HG02938 (cell line): ENCODE measurements around the gene TMEM220.
"Not testable (repeated sequence)": the region's sequence is repeated elsewhere in the genome, so short reads cannot be mapped to it uniquely, and the experiment has no call there.

ENCODE experiments used
- ATAC-seq: cut with Tn5 transposase; IDR thresholded peaks from one replicate; pipeline ENCODE4 v1.9.1; 2021; ENCODE audit warnings: mild to moderate bottlenecking, moderate library complexity; ENCODE audit not compliant: unreplicated experiment

Gene TMEM220

DNA sequence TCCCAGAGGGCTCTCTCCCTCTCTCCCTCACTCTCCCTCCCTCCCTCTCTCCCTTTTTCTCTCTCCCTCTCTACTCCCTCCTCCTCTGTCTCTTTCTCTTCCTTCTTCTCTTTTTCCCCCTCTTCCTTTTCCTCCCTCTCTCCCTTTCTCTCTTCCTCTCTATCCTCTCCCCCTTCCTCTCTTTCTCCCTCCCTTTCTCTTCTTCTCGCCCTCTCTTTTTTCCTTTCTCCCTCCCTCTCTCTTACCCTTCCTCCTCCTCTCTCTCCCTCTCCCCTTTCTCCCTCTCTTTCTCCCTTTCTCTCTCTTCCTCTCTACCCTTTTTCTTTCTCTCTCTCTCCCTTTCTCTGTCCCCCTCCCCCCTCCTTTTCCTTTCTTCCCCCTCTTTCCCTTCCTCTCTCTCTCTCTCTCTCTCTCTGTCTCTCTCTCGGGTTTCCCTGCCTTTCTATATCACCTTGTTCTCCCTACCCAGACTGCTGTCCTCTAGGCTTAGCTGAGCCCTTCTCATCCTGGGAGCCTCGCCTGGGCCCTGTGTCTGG lies 25.8 kb upstream of the TMEM220 start:
- no peak for ATAC-seq

DNA sequence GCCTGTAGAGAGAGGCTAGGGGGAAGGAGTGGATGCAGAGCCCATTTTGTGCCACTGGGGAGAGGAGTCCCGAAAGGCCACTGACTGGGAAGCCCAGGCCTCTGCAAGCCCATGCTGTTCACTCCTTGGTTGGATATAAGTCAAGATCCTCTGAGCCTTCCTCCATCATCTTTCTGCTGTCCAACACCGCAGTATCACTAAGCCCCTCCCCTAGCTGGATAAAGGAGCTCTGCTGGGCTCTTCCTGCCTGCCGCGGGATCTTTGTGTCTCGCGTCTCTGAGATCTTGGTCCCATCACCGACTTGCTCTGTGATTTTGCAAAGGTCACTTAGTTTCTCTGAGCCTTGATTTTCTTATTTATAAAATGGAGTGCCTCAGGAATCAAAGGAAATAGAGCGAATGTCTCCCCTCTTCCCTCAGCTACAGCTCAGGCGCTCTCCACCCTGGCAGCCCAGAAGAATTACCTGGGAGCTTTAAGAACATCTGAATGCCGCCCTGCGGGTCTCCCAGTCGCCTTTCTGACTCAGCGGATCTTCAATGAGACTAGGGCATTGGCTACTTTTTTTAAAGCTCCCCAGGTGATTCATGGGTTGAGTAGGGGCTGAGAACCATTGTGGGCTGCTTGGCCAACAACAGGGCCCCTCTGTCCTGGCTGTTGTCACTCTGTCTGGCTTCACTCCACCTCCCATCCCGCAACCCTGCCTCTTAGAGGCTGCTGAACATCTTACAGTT lies 25.2 kb upstream of the TMEM220 start:
- no peak for ATAC-seq

- no peak for ATAC-seq
These were observed 24.3 kb upstream of the TMEM220 start for GRCh38 chr17:10754109-10754508.

DNA sequence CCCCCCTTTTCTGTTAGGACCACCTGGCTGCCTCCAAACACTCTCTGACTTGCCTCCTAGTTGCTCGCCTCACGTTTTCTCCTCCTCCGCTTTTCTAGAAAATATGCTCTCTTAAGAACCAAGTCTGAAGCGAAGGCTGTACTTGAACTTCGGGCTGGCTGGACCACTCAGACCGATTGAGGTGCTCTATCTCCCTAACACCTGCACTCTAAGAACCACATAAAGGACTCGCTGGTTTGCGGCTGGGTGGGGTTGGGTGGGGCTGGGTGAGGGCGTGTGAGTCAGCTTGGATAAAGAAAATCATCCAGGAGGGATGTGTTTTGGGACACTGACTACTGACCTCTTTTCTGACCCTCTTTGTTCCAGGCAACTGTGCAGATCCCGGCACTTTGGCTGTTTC lies 22.9 kb upstream of the TMEM220 start:
- ATAC-seq: no peak

- ATAC-seq: no peak
These were observed 21.7 kb upstream of the TMEM220 start for GRCh38 chr17:10751563-10751962.

GRCh38 chr17:10750210-10750609 lies 20.4 kb upstream of the TMEM220 start:
- ATAC-seq: no peak

GRCh38 chr17:10748531-10749181 lies 18.8 kb upstream of the TMEM220 start:
- no peak for ATAC-seq

DNA sequence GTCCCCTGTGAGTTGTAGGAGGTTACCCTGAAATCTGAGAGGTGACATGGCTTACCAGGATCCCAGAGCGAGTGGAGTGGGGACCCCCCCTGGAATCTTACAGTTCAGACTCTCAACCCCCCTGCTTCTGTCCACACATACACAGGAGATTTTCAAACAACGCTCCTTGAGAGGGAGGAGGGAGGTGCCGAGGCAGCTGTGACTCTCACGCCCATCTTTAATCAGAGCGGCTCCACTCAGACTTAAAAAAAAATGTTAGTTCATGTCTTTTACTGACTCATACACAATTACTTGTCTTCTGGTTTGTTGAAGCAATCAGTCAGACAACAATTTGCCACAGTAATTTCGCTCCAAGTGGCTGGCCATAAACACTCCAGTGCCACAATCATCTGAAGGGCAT lies 15.4 kb upstream of the TMEM220 start:
- no peak for ATAC-seq

DNA sequence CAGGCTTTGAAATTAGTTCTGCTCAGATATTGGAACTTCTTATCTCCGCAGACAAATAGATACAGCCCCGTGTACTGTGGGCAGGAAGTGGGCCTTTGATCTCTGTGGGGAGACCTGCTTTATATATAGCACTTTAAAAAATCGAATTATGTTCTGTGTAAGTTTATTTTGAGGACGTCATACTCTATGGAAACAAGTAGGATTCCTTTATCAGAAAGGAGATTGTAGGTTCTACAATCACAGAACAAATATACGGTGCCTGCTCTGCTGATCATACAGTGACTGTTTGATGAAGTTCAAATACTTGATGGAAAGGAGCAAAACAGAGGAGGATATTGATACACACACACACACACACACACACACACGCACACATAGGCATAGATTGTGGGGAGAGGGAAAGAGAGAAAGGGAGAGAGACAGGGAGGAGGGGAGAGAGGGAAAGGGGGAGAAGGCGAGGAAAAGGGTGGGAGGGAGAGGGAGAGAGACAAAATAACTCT lies 14.7 kb upstream of the TMEM220 start:
- no peak for ATAC-seq

DNA sequence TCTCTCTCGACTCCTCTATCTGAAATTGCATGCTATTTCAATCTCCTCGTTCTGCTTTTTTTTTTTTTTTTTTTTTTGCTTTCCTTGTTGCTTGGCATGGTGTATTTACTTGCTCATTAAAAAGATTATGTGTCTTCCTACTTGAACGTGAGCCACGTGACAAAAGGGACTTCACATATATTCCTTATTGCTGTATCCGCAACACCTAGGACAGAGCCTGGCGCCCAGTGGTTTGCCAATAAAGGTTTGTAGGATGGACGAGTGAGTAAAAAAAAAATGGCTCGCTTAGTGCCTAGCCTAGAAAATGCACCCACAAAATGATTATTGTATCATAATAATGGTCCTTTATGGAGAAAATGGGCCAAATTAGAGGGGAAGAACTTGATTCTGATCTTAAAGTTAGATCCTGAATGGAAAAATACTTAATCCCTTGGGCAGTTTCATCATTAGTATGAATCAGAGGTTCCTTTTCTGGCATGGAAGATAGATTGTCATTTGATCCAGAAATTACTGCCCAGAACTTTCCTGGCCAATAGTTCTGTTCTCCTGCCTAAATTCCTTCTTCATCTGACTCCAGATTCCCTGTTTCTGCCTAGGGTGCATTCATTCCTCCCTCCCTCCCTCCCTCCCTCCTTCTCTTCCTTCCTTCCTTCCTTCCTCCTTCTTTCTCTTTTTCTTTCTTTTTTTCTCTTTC lies 13.6 kb upstream of the TMEM220 start:
- ATAC-seq: no peak

DNA sequence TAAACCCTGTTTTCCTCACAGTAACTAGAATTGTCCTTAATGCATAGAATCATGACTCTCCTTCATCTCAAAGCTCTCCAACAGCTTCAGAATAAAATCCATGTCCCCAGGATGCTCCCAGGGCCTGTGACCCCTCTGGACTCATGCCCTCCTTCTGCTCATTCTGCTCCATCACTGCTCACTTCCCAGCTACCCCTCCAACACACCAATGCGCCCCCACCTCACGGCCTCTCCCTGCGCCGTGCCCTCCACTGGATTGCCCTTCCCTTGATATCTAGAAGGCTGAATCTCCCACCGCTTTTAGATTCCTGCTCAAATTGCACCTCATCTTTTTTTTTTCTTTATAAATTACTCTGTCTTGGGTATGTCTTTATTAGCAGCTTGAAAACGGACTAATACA lies 12.6 kb upstream of the TMEM220 start:
- no peak for ATAC-seq

DNA sequence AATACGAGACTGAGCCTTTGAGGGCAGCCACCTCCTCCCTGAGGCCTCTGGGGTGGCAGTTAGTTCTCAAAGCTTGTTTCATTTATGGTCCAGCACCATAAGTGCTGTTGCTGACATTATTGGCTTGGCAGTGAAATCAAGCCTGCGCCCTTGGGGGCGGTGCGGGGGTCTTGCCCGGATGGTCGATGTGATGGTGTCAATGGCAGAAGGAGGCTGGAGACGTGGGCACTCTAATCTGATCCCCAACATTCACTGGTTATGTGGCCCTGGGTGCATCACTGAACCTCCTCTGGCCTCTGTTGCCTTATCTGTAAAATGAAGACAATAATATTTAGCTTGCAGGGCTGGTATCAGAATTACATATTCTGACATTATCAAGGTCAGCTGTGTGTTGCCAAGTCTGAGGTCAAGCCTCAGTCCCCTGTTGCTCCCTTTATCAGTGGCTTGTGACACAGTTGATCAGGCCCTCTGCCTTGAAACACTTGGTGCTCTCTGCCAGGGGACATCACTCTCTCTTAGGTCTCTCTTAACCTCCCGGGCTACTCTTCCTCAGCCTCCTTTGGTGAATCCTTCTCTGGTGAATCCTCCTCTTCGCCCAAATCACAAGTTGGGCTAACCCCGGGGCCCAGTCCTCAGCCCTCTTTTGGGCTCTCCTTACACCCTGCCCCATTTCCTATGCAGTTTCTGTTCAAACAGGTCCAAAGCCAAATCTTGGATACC lies 11.8 kb upstream of the TMEM220 start:
- ATAC-seq: no peak

DNA sequence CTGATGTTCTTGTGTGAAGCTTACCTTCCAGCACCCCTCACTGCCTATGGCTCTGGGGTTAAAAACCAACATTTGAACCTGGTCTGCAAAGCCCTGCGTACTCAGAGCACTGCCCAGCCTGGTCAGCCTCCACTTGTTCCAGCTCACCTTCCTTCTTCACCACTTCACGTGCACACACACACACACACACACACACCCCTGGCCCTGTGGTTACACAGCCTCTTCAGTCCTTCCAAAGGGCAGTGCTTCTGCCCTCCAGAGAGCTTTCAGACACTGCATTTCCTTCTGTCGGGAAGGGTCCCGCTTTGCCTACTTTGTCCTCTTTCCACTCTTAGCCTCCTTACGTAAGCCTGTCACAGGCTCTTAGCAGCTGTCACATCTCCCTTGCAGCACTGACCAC lies 9.6 kb upstream of the TMEM220 start:
- ATAC-seq: no peak

- ATAC-seq: no peak
These were observed 8.9 kb upstream of the TMEM220 start for GRCh38 chr17:10738521-10739258.

GRCh38 chr17:10737736-10738135 lies 7.9 kb upstream of the TMEM220 start:
- no peak for ATAC-seq

DNA sequence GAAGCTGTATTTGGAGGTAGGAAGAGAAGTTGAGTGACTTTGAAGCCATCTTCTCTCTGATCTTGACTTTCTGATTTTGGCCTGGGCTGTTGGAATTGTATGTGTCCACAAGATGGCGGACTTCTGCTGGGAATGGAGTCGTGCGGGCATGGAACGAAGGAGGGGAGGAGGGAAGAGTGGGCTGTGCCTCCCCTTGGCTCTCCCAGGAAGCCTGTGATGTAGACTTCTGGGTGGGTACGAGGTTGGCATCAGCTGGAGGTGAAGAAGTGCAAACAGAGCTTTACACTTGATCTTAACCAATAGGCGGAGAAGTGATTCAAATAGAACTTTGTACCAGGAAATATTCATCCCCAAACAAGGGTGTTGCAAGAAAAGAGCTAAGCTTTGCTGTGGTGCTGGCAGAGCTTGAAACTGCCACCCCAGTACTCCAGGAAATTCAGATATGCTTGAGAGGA lies 7.4 kb upstream of the TMEM220 start:
- ATAC-seq: no peak

DNA sequence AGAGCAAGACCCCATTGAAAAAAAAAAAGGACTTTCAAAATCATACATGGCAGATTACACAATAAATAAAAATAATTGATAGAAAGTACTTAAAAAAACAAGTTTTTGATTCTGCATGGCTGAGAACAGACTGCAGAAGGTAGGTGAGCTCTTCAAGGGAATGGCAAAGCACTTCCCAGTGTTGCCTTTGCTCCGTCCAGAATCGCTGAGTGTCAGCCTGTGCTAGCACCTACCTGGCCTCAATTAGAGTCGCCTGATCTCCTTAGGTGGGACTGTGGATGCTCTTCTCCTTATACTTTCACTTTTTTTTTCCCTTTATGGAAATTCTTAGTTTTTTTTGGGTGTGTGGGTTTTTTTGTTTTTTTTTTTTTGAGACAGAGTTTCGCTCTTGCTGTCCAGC lies 6.0 kb upstream of the TMEM220 start:
- no peak for ATAC-seq

- no peak for ATAC-seq
These were observed 5.4 kb upstream of the TMEM220 start for GRCh38 chr17:10735251-10735650.

DNA sequence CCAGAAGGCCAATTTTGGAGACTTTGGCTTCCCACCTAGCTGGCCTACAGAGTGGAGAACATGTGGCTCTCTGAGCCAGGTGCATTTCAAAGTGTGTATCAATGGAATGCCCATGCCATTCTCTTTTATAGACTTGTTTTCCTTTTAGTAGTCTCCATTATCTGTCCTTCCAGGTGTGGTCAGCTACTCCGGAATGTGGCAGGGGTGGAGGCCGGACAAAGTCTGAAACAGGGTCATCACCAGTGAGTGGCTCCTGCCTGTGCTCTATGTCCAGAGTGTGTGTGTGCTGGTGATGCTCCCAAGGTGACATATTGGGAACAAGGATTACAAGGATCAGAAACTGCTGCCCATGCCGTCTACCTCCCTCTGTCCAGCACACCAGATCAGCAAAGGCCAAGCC lies 3.8 kb upstream of the TMEM220 start:
- no peak for ATAC-seq

DNA sequence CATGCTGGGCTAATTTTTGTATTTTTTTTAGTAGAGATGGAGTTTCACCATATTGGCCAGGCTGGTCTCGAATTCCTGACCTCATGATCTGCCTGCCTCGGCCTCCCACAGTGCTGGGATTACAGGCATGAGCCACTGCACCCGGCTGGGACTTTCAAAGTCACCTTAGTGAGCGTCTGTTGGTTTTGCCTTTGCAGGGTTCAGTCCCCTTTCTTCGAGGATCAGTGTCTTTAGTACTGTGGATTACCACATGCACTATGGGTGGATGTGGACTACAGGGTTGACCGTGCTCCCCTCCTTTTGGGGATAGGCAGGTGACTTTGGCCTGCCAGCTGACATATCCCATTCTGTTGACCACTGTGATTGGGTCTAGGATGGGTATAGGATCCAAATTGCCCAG lies 2.3 kb upstream of the TMEM220 start:
- ATAC-seq: not testable (repeated sequence)
